H1 (cell line): ENCODE data around the gene SELENOI. TPM values are rescaled to one million over a fixed set of nuclear protein-coding genes. Genes with fewer than 3 reads are reported as not detected.

Experiments
- CTCF ChIA-PET: fragments of 300-600 bp; sonication (Branson Sonifier 250); formaldehyde crosslinking; loops from one replicate; lab custom pipeline; 2021; ENCODE audit not compliant: partially characterized antibody; lab: Charles Lee
- POLR2A ChIA-PET: fragments of 300-600 bp; sonication (Branson Sonifier 250); formaldehyde crosslinking; loops from one replicate; lab custom pipeline; 2021; ENCODE audit warnings: inconsistent platforms; ENCODE audit not compliant: partially characterized antibody; lab: Charles Lee
- DNase-seq, 2 experiments: peaks; one replicate each; pipeline versions ENCODE4 v3.0.0 to v3.0.0-alpha.2; 2010 to 2022; ENCODE audit warnings: low spot score in 2 of 2, low read depth in 1 of 2, mixed read lengths in 1 of 2
- FAIRE-seq: peaks from 2 replicates; lab custom pipeline; 2011; peaks lifted over from hg19 to GRCh38; lab: Jason Lieb, UNC
- H2AFZ ChIP-seq: 2 replicates; pipeline ENCODE4 v1.8.1; 2012; ENCODE audit warnings: low read length, inconsistent platforms
- H2AK5ac ChIP-seq: 2 replicates; pipeline ENCODE4 v1.6.1; 2013; ENCODE audit warnings: low read depth, low read length
- H2BK120ac ChIP-seq: replicated peaks from 2 replicates; pipeline ENCODE3; 2013; ENCODE audit warnings: low read depth, low read length, inconsistent platforms
- H2BK12ac ChIP-seq: 2 replicates; pipeline ENCODE4 v1.6.1; 2013; ENCODE audit warnings: low read depth, low read length
- H2BK15ac ChIP-seq: 2 replicates; pipeline ENCODE4 v1.6.1; 2013; ENCODE audit warnings: low read length
- H2BK20ac ChIP-seq: 2 replicates; pipeline ENCODE4 v1.6.1; 2013; ENCODE audit warnings: low read length
- H2BK5ac ChIP-seq: 2 replicates; pipeline ENCODE4 v1.6.1; 2013; ENCODE audit warnings: low read depth, low read length
- H3K14ac ChIP-seq: 2 replicates; pipeline ENCODE4 v1.6.1; 2013; ENCODE audit warnings: inconsistent platforms; ENCODE audit not compliant: insufficient read length
- H3K18ac ChIP-seq: 2 replicates; pipeline ENCODE4 v1.6.1; 2013; ENCODE audit warnings: low read length; ENCODE audit errors: extremely low read depth
- H3K23ac ChIP-seq: 2 replicates; pipeline ENCODE4 v1.6.1; 2013; ENCODE audit warnings: inconsistent platforms; ENCODE audit not compliant: insufficient read length
- H3K23me2 ChIP-seq: 2 replicates; pipeline ENCODE4 v1.6.1; 2013; ENCODE audit warnings: low read depth, low read length
- H3K27ac ChIP-seq: 2 replicates; pipeline ENCODE4 v1.6.1; 2011; ENCODE audit warnings: low read depth, low read length, inconsistent platforms
- H3K27me3 ChIP-seq, 4 experiments: replicated peaks in 1 of 4; 1 replicate in 1 of 4; 2 replicates in 3 of 4; pipeline versions ENCODE4 v1.6.1 to v1.8.1; 2011 to 2013; ENCODE audit warnings: low read length in 3 of 4, mild to moderate bottlenecking in 3 of 4, inconsistent platforms in 2 of 4, mixed read lengths in 2 of 4, moderate library complexity in 1 of 4; ENCODE audit not compliant: control insufficient read depth in 3 of 4, insufficient read depth in 3 of 4; ENCODE audit errors: extremely low read depth in 1 of 4
- H3K36me3 ChIP-seq, 4 experiments: 2 replicates each; pipeline versions ENCODE4 v1.6.1 to v1.8.1; 2011 to 2013; ENCODE audit warnings: mild to moderate bottlenecking in 4 of 4, low read length in 3 of 4, moderate library complexity in 2 of 4, control low read depth in 1 of 4, inconsistent platforms in 1 of 4; ENCODE audit not compliant: insufficient read depth in 4 of 4, control insufficient read depth in 2 of 4
- H3K4ac ChIP-seq: replicated peaks from 2 replicates; pipeline ENCODE3; 2013; ENCODE audit warnings: low read length, low read depth, mixed read lengths, inconsistent platforms; ENCODE audit not compliant: insufficient read length
- H3K4me1 ChIP-seq, 4 experiments: replicated peaks in 1 of 4; 1 replicate in 1 of 4; 2 replicates in 3 of 4; pipeline versions ENCODE4 v1.6.1 to v1.8.1; 2011 to 2013; ENCODE audit warnings: low read length in 3 of 4, inconsistent platforms in 2 of 4, mixed read lengths in 1 of 4; ENCODE audit not compliant: insufficient read depth in 4 of 4, control insufficient read depth in 3 of 4
- H3K4me2 ChIP-seq, 2 experiments: 2 replicates each; pipeline versions ENCODE4 v1.6.1 to v1.8.1; 2011 to 2013; ENCODE audit warnings: low read depth in 2 of 2, low read length in 2 of 2, control low read depth in 1 of 2, inconsistent platforms in 1 of 2, mild to moderate bottlenecking in 1 of 2; ENCODE audit not compliant: insufficient read depth in 1 of 2
- H3K4me3 ChIP-seq, 4 experiments: fragments of 200-600, 300-600 bp in 1 of 4; sonication (generic), shearing (Covaris generic), sonication (Bioruptor Twin) in 1 of 4; 2 replicates each; pipeline versions ENCODE4 v1.5.1 to v1.8.1; 2011 to 2016; ENCODE audit warnings: low read length in 4 of 4, low read depth in 3 of 4, control low read depth in 2 of 4, inconsistent platforms in 2 of 4, mild to moderate bottlenecking in 2 of 4, mixed read lengths in 1 of 4, moderate library complexity in 1 of 4; ENCODE audit not compliant: insufficient read depth in 2 of 4; ENCODE audit errors: extremely low read depth in 1 of 4
- H3K56ac ChIP-seq: replicated peaks from 2 replicates; pipeline ENCODE3; 2013; ENCODE audit warnings: low read depth, mild to moderate bottlenecking, mixed read lengths, low read length, inconsistent platforms; ENCODE audit not compliant: insufficient read length
- H3K79me1 ChIP-seq: 2 replicates; pipeline ENCODE4 v1.6.1; 2013; ENCODE audit warnings: low read depth, low read length, control low read depth
- H3K79me2 ChIP-seq, 2 experiments: 2 replicates each; pipeline versions ENCODE4 v1.6.1 to v1.8.1; 2012 to 2013; ENCODE audit warnings: low read length in 2 of 2, mild to moderate bottlenecking in 2 of 2, inconsistent platforms in 1 of 2; ENCODE audit not compliant: insufficient read depth in 2 of 2, control insufficient read depth in 1 of 2
- H3K9ac ChIP-seq, 4 experiments: replicated peaks in 1 of 4; 1 replicate in 1 of 4; 2 replicates in 3 of 4; pipeline versions ENCODE4 v1.6.1 to v1.8.1; 2011 to 2013; ENCODE audit warnings: low read depth in 3 of 4, low read length in 3 of 4, control low read depth in 2 of 4, mild to moderate bottlenecking in 2 of 4, moderate library complexity in 2 of 4, inconsistent platforms in 1 of 4; ENCODE audit errors: extremely low read depth in 1 of 4
- H3K9me3 ChIP-seq, 2 experiments: 2 replicates each; pipeline versions ENCODE4 v1.6.1 to v1.8.1; 2012 to 2013; ENCODE audit warnings: mild to moderate bottlenecking in 2 of 2, moderate library complexity in 2 of 2, control low read depth in 1 of 2, inconsistent platforms in 1 of 2, low read depth in 1 of 2, low read length in 1 of 2, mixed read lengths in 1 of 2; ENCODE audit not compliant: insufficient read depth in 2 of 2
- H4K20me1 ChIP-seq, 2 experiments: replicated peaks in 1 of 2; 2 replicates each; pipeline versions ENCODE3 to v1.8.1; 2011 to 2013; ENCODE audit warnings: inconsistent platforms in 2 of 2, low read length in 2 of 2, mild to moderate bottlenecking in 1 of 2; ENCODE audit not compliant: insufficient read depth in 2 of 2, control insufficient read depth in 1 of 2
- H4K5ac ChIP-seq: 2 replicates; pipeline ENCODE4 v1.6.1; 2013; ENCODE audit warnings: low read length, low read depth, mixed read lengths, inconsistent platforms; ENCODE audit not compliant: insufficient read length
- H4K8ac ChIP-seq: 2 replicates; pipeline ENCODE4 v1.8.0; 2013; ENCODE audit warnings: mild to moderate bottlenecking, moderate library complexity, low read length, inconsistent platforms; ENCODE audit not compliant: insufficient read depth; ENCODE audit errors: extremely low read depth
- H4K91ac ChIP-seq: replicated peaks from 2 replicates; pipeline ENCODE3; 2013; ENCODE audit warnings: low read length, mixed read lengths, inconsistent platforms; ENCODE audit not compliant: insufficient read length
- ATF2 ChIP-seq: IDR thresholded peaks from 2 replicates; pipeline ENCODE4 v1.6.1; 2012; ENCODE audit warnings: low read length, inconsistent platforms
- JUND ChIP-seq: IDR thresholded peaks from 2 replicates; pipeline ENCODE4 v1.6.1; 2011; ENCODE audit warnings: mild to moderate bottlenecking, improper control_type of control experiment, low read length
- SP2 ChIP-seq: IDR thresholded peaks from 2 replicates; pipeline ENCODE4 v1.6.1; 2012; ENCODE audit warnings: mild to moderate bottlenecking, low read length, inconsistent platforms
- WGBS, 2 experiments: shearing (Covaris generic) in 1 of 2; methylation state at CpG; one replicate each; pipeline versions ENCODE4 v1.1.6 to v1.1.7; 2013 to 2015; ENCODE audit warnings: low lambda C conversion rate in 2 of 2, mixed read lengths in 2 of 2, inconsistent platforms in 1 of 2, low coverage in 1 of 2, missing lambda C conversion rate in 1 of 2; ENCODE audit not compliant: insufficient replicate concordance in 2 of 2, insufficient coverage in 1 of 2, insufficient read length in 1 of 2; ENCODE audit errors: extremely low coverage in 1 of 2, missing lambda C conversion rate in 1 of 2; 5-methylcytosine and 5-hydroxymethylcytosine counted together
- polyA plus RNA-seq, 7 experiments: library from polyadenylated mRNA; depleted of rRNA in 3 of 7; stranded (reverse) in 5 of 7; unstranded in 2 of 7; fragments of >200 nt in 5 of 7; fragments of 200-250 nt in 2 of 7; gene quantifications; 1 replicate in 5 of 7; 2 replicates in 1 of 7; 4 replicates in 1 of 7; pipeline versions ENCODE4 v1.2.1 to v1.2.3, GENCODE V29; 2011 to 2013; ENCODE audit warnings: missing spikeins in 2 of 7, mixed read lengths in 2 of 7
- total RNA-seq: library from RNA; stranded (reverse); fragmentation: NEBNext Ultra II Directional; extraction: Animal tissue kit (Norgen Biotek cat#: 25700); gene quantifications from 2 replicates; pipeline ENCODE4 v1.2.1, GENCODE V29; 2021

SELENOI gene
- total and polyA plus RNA-seq, 2 of the 8 experiments (the other 6 are each of a cell fraction or from before 2014, with no cell fraction given) = 15.9 to 63.8 TPM

GRCh38 chr2:26442301-26442700 is 96.4 kb downstream of the SELENOI start:
- no peak overlapping the region for H2AK5ac ChIP-seq
- DNase-seq (no peak), FAIRE-seq (no peak)
- no peak overlapping the region for H2AFZ ChIP-seq
- H3K56ac ChIP-seq = no peak overlapping the region
- H3K4me1 ChIP-seq = no peaks in the 10 kb centered on the region
- H4K91ac ChIP-seq = no peak overlapping the region
- ChIA-PET POLR2A (no interaction called here), CTCF (interaction anchor here (0.7 to 1.3 kb wide), 4 partner anchors 10 to 24 kb away, joined by 4 to 7 read pairs (median 5); no protein-coding TSS in a partner anchor)
- no peak overlapping the region for H4K5ac ChIP-seq
- no peaks in the 10 kb centered on the region for H3K79me1 ChIP-seq
- no peaks in the 10 kb centered on the region for H3K9me3 ChIP-seq
- H4K20me1 ChIP-seq = no peaks in the 10 kb centered on the region
- no peak overlapping the region for H3K23ac ChIP-seq
- WGBS, 2 experiments = 94% methylated on average over 2 of the region's 2 CpGs; no CpG with 5 or more reads in 1 of the 2 experiments
- no peak overlapping the region for H2BK12ac ChIP-seq
- no peak overlapping the region for H3K4me3 ChIP-seq
- H3K23me2 ChIP-seq = no peaks in the 10 kb centered on the region
- H3K9ac ChIP-seq = no peak overlapping the region
- no peak overlapping the region for H2BK20ac ChIP-seq
- H3K4ac ChIP-seq = no peak overlapping the region
- no peak overlapping the region for H3K27ac ChIP-seq
- H3K36me3 ChIP-seq = no peaks in the 10 kb centered on the region
- H4K8ac ChIP-seq = no peak overlapping the region
- no peak overlapping the region for H3K4me2 ChIP-seq
- no peak for TF ChIP-seq ATF2
- no peak for TF ChIP-seq SP2
- TF ChIP-seq JUND = no peak
- TF ChIP-seq, all 59 proteins: peak for 0
- Histone ChIP-seq H2BK120ac (no peak overlapping the region), H3K14ac (no peak overlapping the region), H2BK15ac (no peak overlapping the region), H2BK5ac (no peak overlapping the region), H3K27me3 (no peaks in the 10 kb centered on the region), H3K18ac (no peak overlapping the region), H3K79me2 (no peaks in the 10 kb centered on the region)
